Suprapubic skin (tissue), 3 donors: ENCODE measurements around the gene ATP1B2.

Experiments used
- CTCF ChIP-seq, 2 donors: fragments of 200-600 bp in 1 of 2; fragments of 450-650 bp in 1 of 2; sonication (generic) in 1 of 2; IDR thresholded peaks; one replicate each; pipeline ENCODE4 v1.5.1; 2016 to 2019; ENCODE audit warnings: antibody characterized with exemption in 2 of 2, mild to moderate bottlenecking in 1 of 2, moderate library complexity in 1 of 2
- EP300 ChIP-seq: sonication (generic); formaldehyde crosslinking; IDR thresholded peaks from one replicate; pipeline ENCODE4 v1.6.1; 2017; ENCODE audit warnings: antibody characterized with exemption
- POLR2A ChIP-seq, 2 donors: fragments of 450-650 bp; IDR thresholded peaks; one replicate each; pipeline ENCODE4 v1.6.1; 2017; ENCODE audit warnings: antibody characterized with exemption in 2 of 2, mild to moderate bottlenecking in 2 of 2, moderate library complexity in 2 of 2

GRCh38 chr17:7610641-7611040, 40.1 kb upstream of the ATP1B2 start:
- no peak for TF ChIP-seq EP300
- no peak for TF ChIP-seq CTCF (IDR thresholded peaks at IDR 0.05)
- no peak for TF ChIP-seq POLR2A (IDR thresholded peaks at IDR 0.05)
